Chondrocyte (in vitro differentiated cells): Measurements from ENCODE around the gene NTRK2. TPM values are rescaled to one million over a fixed set of nuclear protein-coding genes. Genes with fewer than 3 reads are reported as not detected.

Source experiments
- DNase-seq: peaks from one replicate; pipeline ENCODE4 v3.0.0; 2021; ENCODE audit warnings: mixed read lengths, low spot score
- H3K27ac Mint-ChIP-seq: one replicate; pipeline ENCODE4 v1.8.0; 2021; ENCODE audit warnings: mild to moderate bottlenecking, moderate library complexity, mixed read lengths; ENCODE audit not compliant: unreplicated experiment
- H3K27me3 Mint-ChIP-seq: 2 replicates; pipeline ENCODE4 v1.8.0; 2021; ENCODE audit warnings: low read depth, mixed read lengths
- H3K36me3 Mint-ChIP-seq: 2 replicates; pipeline ENCODE4 v1.8.0; 2021; ENCODE audit warnings: low read depth, mixed read lengths
- H3K4me1 Mint-ChIP-seq: 2 replicates; pipeline ENCODE4 v1.8.0; 2021; ENCODE audit warnings: low read depth, mild to moderate bottlenecking, mixed read lengths
- H3K4me3 Mint-ChIP-seq: one replicate; pipeline ENCODE4 v1.8.0; 2021; ENCODE audit warnings: mild to moderate bottlenecking, moderate library complexity, mixed read lengths; ENCODE audit not compliant: unreplicated experiment
- H3K9me3 Mint-ChIP-seq: 2 replicates; pipeline ENCODE4 v1.8.0; 2021; ENCODE audit warnings: low read depth, mixed read lengths
- total RNA-seq: library from RNA; stranded (reverse); gene quantifications from 3 replicates; pipeline ENCODE4 v1.2.1, GENCODE V29; 2021
- TF ChIP-seq, protein P1 (sequence below): fragments of 200-600 bp; sonication (generic); IDR thresholded peaks from 2 replicates; pipeline ENCODE4 v1.5.0; 2021; ENCODE audit warnings: antibody characterized with exemption, mild to moderate bottlenecking, moderate library complexity

Gene NTRK2
- total RNA-seq, 1 donor from 2014 or later: 40.0 TPM

DNA sequence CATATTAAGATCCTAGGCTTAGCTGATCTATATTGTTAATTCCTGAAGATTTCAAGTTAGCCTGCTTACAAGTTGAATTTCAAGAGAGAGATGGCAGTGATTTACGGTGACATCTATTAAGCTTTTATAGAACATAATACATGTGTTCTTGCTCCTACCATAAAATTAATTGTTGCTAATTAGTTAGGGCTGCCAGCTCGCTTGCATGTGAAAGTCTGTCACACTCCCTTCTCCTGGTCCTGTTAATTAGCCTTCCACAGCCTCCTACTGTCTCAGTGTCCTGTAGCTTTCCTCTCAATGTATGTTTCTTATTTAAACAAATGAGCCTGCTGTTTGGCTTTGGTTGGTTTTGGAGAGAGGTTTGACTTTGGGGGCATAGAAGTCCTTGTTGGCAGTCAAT is 247.2 kb downstream of the NTRK2 start:
- Mint-ChIP-seq H3K36me3 (peaks cover 2% of the 10 kb centered on the region), H3K27ac (no peak overlapping the region), H3K9me3 (peaks cover under 1% of the 10 kb centered on the region), H3K4me1 (no peaks in the 10 kb centered on the region), H3K4me3 (no peak overlapping the region), H3K27me3 (no peaks in the 10 kb centered on the region)
- no peak for DNase-seq
- TF ChIP-seq, protein P1, sequence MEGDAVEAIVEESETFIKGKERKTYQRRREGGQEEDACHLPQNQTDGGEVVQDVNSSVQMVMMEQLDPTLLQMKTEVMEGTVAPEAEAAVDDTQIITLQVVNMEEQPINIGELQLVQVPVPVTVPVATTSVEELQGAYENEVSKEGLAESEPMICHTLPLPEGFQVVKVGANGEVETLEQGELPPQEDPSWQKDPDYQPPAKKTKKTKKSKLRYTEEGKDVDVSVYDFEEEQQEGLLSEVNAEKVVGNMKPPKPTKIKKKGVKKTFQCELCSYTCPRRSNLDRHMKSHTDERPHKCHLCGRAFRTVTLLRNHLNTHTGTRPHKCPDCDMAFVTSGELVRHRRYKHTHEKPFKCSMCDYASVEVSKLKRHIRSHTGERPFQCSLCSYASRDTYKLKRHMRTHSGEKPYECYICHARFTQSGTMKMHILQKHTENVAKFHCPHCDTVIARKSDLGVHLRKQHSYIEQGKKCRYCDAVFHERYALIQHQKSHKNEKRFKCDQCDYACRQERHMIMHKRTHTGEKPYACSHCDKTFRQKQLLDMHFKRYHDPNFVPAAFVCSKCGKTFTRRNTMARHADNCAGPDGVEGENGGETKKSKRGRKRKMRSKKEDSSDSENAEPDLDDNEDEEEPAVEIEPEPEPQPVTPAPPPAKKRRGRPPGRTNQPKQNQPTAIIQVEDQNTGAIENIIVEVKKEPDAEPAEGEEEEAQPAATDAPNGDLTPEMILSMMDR: no peak

DNA sequence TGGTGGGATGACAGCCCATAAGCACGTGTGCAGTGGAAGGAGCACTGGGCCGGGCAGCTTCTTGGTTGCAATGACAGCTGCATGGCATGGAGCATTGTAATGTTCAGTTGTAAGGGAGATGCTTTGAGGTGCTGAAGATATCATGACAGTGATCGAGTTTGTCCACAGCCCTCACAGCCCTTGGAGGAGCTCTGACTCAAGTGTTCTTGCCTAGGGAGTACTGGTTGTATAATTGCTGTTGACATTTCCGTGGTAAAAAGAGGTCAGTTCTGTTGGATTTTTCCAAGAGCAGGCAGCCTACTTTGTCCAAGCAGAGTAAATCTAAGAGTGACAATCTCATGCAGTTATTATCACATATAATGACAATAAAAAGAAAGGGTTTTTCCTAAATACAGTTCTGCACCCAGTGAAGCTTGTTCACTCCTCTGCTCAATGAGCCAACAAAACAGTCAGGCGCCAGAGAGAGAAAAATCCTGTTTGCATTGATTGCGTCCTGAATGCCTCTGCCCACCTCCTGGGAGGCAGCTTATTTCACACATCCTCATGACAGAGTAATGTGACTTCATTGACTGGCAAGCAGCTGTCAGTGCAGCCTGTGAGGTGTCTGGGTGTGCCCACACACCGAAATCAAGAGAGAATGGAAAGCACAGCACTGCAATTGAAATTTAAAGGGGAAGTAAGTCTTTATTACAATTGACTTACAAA is 248.0 kb downstream of the NTRK2 start:
- Mint-ChIP-seq H3K27ac (no peak overlapping the region), H3K36me3 (no peaks in the 10 kb centered on the region), H3K27me3 (no peaks in the 10 kb centered on the region), H3K9me3 (no peaks in the 10 kb centered on the region), H3K4me3 (no peak overlapping the region), H3K4me1 (no peaks in the 10 kb centered on the region)
- DNase-seq: no peak
- TF ChIP-seq, protein P1: no peak

DNA sequence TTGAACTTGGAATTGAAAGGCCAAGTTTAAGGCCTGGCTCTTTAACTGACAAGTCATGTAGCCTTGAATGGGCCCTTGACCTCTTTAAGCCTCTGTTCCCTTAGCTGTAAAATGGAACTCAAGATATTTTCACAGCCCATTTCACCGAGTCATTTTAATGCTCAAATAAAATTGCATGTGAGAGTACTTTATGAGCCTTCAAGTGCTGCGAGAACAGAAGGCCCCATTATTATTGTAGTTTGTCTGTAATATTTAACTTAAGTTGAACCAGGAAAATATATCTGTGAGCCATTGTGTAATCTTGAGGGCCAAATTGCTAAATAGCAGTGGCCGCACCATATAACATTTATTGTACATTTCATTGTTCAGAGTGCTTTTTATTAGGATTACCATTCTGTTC is 249.9 kb downstream of the NTRK2 start:
- TF ChIP-seq, protein P1: no peak
- Mint-ChIP-seq H3K4me3 (no peak overlapping the region), H3K27ac (no peak overlapping the region), H3K36me3 (no peaks in the 10 kb centered on the region), H3K27me3 (no peaks in the 10 kb centered on the region), H3K4me1 (no peaks in the 10 kb centered on the region), H3K9me3 (no peaks in the 10 kb centered on the region)
- DNase-seq: no peak

DNA sequence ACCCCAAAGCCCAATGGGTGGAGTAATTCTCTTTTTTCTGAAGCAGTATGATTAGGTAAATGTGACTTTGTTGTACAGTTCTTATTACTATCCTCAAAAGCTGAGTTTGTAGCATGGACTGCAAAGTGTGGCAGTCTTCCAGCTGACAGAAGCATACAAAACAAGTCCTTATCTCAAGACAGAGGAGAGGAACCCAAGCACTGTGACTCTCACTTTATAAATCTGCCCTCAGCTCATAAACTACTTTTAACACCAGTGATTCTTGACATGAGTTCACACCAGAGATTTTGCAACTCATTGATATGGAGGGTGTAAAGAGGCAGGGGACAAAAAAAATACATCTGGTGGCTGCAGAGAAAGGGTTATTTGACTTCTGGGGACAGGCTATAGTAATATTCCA is 251.6 kb downstream of the NTRK2 start:
- Mint-ChIP-seq H3K4me3 (no peak overlapping the region), H3K4me1 (no peaks in the 10 kb centered on the region), H3K27me3 (no peaks in the 10 kb centered on the region), H3K9me3 (no peaks in the 10 kb centered on the region), H3K36me3 (no peaks in the 10 kb centered on the region), H3K27ac (no peak overlapping the region)
- TF ChIP-seq, protein P1: no peak
- no peak for DNase-seq

DNA sequence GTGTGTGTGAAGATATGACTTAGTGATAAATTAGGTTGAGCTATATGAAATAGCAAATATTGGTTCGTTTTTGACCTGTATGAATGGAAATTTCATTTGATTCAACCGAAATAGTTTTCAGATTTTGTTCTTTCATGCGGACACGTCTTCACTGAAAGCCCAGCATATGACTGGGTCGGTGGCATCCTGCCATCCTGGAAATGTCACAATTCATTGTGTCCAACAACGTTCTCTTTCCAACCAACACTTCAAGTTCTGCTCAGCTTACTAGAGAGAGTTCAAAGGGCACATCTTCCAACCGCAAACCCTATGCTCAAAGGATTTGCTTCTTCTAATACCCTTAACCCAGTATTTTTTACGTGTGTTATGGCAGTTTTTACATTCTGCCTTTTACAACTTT is 252.5 kb downstream of the NTRK2 start:
- DNase-seq: no peak
- no peaks in the 10 kb centered on the region for H3K27me3 Mint-ChIP-seq
- no peak overlapping the region for H3K27ac Mint-ChIP-seq
- no peaks in the 10 kb centered on the region for H3K4me1 Mint-ChIP-seq
- no peak overlapping the region for H3K4me3 Mint-ChIP-seq
- TF ChIP-seq, protein P1: no peak
- no peaks in the 10 kb centered on the region for H3K9me3 Mint-ChIP-seq
- no peaks in the 10 kb centered on the region for H3K36me3 Mint-ChIP-seq
